NB4 (cell line): ENCODE data around the gene SPPL3.

Source experiments
- CTCF ChIP-seq: IDR thresholded peaks from one replicate; pipeline ENCODE4 v1.5.1; 2012; ENCODE audit warnings: low read depth, low read length
- POLR2A ChIP-seq: IDR thresholded peaks from 2 replicates; pipeline ENCODE4 v1.6.1; 2011; ENCODE audit warnings: mild to moderate bottlenecking; ENCODE audit not compliant: insufficient read length; ENCODE audit errors: extremely low read depth

GRCh38 chr12:120841525-120841924, 62.6 kb downstream of the SPPL3 start:
- TF ChIP-seq CTCF (no peak), POLR2A (no peak)
